Inferior parietal cortex (tissue), 1 donor: ENCODE results near the gene LCN2.

ENCODE experiments used
- DNase-seq: peaks from one replicate; pipeline ENCODE4 v3.0.0-alpha.2; 2016; ENCODE audit errors: extremely low spot score

The LCN2 gene

DNA sequence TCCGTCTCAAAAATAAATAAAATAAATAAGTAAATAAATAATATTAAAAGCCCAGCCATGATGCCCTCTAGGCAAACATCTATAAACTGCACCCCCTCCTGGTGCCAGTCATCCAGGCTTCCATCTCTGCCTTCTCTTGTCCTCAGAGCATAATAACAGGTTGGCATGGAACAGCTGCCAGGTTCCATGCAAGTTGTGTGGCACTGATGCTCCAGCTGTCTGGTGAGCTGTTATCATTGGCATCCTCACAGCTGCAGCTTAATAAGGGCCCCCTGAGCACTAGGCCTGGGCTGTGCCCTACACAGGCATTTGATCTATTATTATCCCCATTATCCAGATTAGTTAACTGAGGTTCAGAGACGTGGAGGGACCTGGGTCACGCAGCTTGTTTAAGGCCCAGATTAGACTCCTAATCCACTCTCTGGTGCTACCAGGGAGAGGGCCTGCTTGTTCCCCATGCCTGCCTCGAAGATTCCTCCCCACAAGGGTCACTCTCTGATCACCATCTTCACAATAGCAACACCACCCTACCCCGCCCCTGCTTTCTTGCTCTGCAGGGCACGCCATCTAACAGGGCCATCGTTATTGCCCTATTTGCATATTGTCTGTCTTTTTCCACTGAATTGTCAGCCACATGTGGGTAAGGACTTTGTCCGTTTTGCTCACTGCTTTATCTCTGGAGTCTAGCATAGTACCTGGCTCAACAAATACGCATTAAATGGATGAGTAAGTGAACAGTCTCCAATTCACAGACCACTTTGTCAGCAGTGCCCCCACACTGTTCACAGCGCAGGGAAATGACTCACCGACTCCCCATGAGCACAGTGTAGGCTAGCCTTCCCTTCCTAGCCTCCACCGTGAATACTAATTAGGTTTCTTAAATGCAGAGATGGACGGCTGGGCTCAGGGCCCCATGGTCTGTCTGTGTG is 52.5 kb downstream of the LCN2 start:
- DNase-seq: no peak

GRCh38 chr9:128202648-128203023 is 53.4 kb downstream of the LCN2 start:
- DNase-seq: no peak
